ENCODE measurements around the gene MRAS.
A peak's percentile ranks its signal among the peaks of the same experiment; 100 is the strongest.
"Not testable (repeated sequence)": the region's sequence is repeated elsewhere in the genome, so short reads cannot be mapped to it uniquely, and the experiment has no call there.

Gene MRAS

GRCh38 chr3:138369151-138369900 is 20.9 kb downstream of the MRAS start:
- DNase-seq: no peak

- DNase-seq: no peak
Observed at GRCh38 chr3:138370321-138370720, 21.9 kb downstream of the MRAS start.

GRCh38 chr3:138371070-138371965 is 22.9 kb downstream of the MRAS start:
- no peak for DNase-seq

- DNase-seq: no peak
Observed at GRCh38 chr3:138373087-138373735, 24.8 kb downstream of the MRAS start.

GRCh38 chr3:138373736-138374094 is 25.3 kb downstream of the MRAS start:
- no peak for DNase-seq

GRCh38 chr3:138374573-138375134 is 26.3 kb downstream of the MRAS start:
- no peak for DNase-seq

- no peak for DNase-seq
Observed at GRCh38 chr3:138375447-138375846, 27.1 kb downstream of the MRAS start.

- DNase-seq: no peak
Observed at GRCh38 chr3:138376663-138377062, 28.3 kb downstream of the MRAS start.

GRCh38 chr3:138377212-138377611 is 28.8 kb downstream of the MRAS start:
- not testable (repeated sequence) for DNase-seq

GRCh38 chr3:138377804-138378203 is 29.4 kb downstream of the MRAS start:
- DNase-seq: no peak

- DNase-seq: no peak
Observed at GRCh38 chr3:138378331-138378730, 30.0 kb downstream of the MRAS start.

- no peak for DNase-seq
Observed at GRCh38 chr3:138378990-138379389, 30.6 kb downstream of the MRAS start.

- DNase-seq: no peak
Observed at GRCh38 chr3:138381413-138381901, 33.1 kb downstream of the MRAS start.

- DNase-seq: no peak
Observed at GRCh38 chr3:138381950-138382715, 33.8 kb downstream of the MRAS start.

- DNase-seq: no peak
Observed at GRCh38 chr3:138383715-138384465, 35.5 kb downstream of the MRAS start.

- DNase-seq: no peak
Observed at GRCh38 chr3:138384531-138384930, 36.2 kb downstream of the MRAS start.

GRCh38 chr3:138384976-138385375 is 36.6 kb downstream of the MRAS start:
- no peak for DNase-seq

GRCh38 chr3:138389144-138389601 is 40.8 kb downstream of the MRAS start:
- no peak for DNase-seq

- DNase-seq: peak; percentile 30
Observed at GRCh38 chr3:138389841-138390581, 41.6 kb downstream of the MRAS start.

GRCh38 chr3:138390582-138390932 is 42.2 kb downstream of the MRAS start:
- DNase-seq: no peak

GRCh38 chr3:138394156-138394555 is 45.8 kb downstream of the MRAS start:
- DNase-seq: no peak
